Measurements from ENCODE around the gene RAB3A. TPM values are rescaled to one million over a fixed set of nuclear protein-coding genes. Genes with fewer than 3 reads are reported as not detected.
A peak's percentile ranks its signal among the peaks of the same experiment; 100 is the strongest.
"Not testable (repeated sequence)": the region's sequence is repeated elsewhere in the genome, so short reads cannot be mapped to it uniquely, and the experiment has no call there.

The RAB3A gene
- polyA plus RNA-seq, 10 donors: 2.4 to 4.3 (median 3.7) TPM

- peak; percentile 95 to 98 (median 97) for DNase-seq
Measured at GRCh38 chr19:18224525-18225354, 20.9 kb upstream of the RAB3A start.

- no peak for DNase-seq
Measured at GRCh38 chr19:18223860-18224524, 20.1 kb upstream of the RAB3A start.

- DNase-seq: no peak
Measured at GRCh38 chr19:18221815-18222725, 18.2 kb upstream of the RAB3A start.

GRCh38 chr19:18220632-18221275 lies 16.9 kb upstream of the RAB3A start:
- DNase-seq: no peak

- no peak for DNase-seq
Measured at GRCh38 chr19:18219911-18220631, 16.2 kb upstream of the RAB3A start.

- DNase-seq: no peak
Measured at GRCh38 chr19:18218600-18218999, 14.8 kb upstream of the RAB3A start.

GRCh38 chr19:18218159-18218558 lies 14.3 kb upstream of the RAB3A start:
- no peak for DNase-seq

- no peak for DNase-seq
Measured at GRCh38 chr19:18216789-18217188, 12.9 kb upstream of the RAB3A start.

GRCh38 chr19:18214779-18215433 lies 11.1 kb upstream of the RAB3A start:
- no peak for DNase-seq

- DNase-seq: no peak
Measured at GRCh38 chr19:18211683-18212082, 7.8 kb upstream of the RAB3A start.

- DNase-seq: not testable (repeated sequence)
Measured at GRCh38 chr19:18209912-18210311, 6.1 kb upstream of the RAB3A start.

- peak in 2 of 3 donors; percentile 41 to 54 for DNase-seq
Measured at GRCh38 chr19:18208098-18208951, 4.5 kb upstream of the RAB3A start.

- DNase-seq: peak in 1 of 3 donors; percentile 2
Measured at GRCh38 chr19:18206018-18206417, 2.2 kb upstream of the RAB3A start.

GRCh38 chr19:18205200-18205892 lies 1.5 kb upstream of the RAB3A start:
- DNase-seq: peak; percentile 79 to 91 (median 86)

GRCh38 chr19:18204394-18205199 lies 755 bp upstream of the RAB3A start:
- no peak for DNase-seq

GRCh38 chr19:18203408-18203862 lies 407 bp downstream of the RAB3A start:
- DNase-seq: no peak

- DNase-seq: peak in 1 of 3 donors; percentile 70
Measured at GRCh38 chr19:18202778-18203407, 949 bp downstream of the RAB3A start.

All from muscle of back (tissue), 11 donors.